GM12878 (cell line): ENCODE measurements around the gene MALRD1. TPM values are rescaled to one million over a fixed set of nuclear protein-coding genes. Genes with fewer than 3 reads are reported as not detected.

Experiments
- ATAC-seq: fragments of 200-7000 bp; cut with Tn5 transposase; 3 replicates; pipeline ENCODE4 v1.9.1; 2020; ENCODE audit warnings: mild to moderate bottlenecking, moderate library complexity
- BruUV-seq: library from RNA; stranded (reverse); fragments of 400-500 nt; replicated peaks from 2 replicates; lab custom pipeline; 2021; lab: Mats Ljungman, UMichigan
- CTCF ChIA-PET: fragments of 300-600 bp; sonication (Branson Sonifier 250); formaldehyde crosslinking; extraction: SDS; loops from one replicate; lab custom pipeline; 2021; ENCODE audit warnings: inconsistent platforms; lab: Yijun Ruan, JAX
- POLR2A ChIA-PET: fragments of 350-600 bp; formaldehyde crosslinking; extraction: SDS; loops from one replicate; lab custom pipeline; 2021; ENCODE audit warnings: inconsistent platforms; lab: Charles Lee
- RAD21 ChIA-PET: fragments of 300-600 bp; sonication (Branson Sonifier 250); formaldehyde crosslinking; loops from one replicate; lab custom pipeline; 2023; ENCODE audit warnings: antibody characterized with exemption; ENCODE audit not compliant: unreplicated experiment; lab: Charles Lee
- SMC1A ChIA-PET: fragments of 300-600 bp; sonication (Branson Sonifier 250); formaldehyde crosslinking; loops from one replicate; lab custom pipeline; 2023; ENCODE audit not compliant: unreplicated experiment, uncharacterized antibody; lab: Charles Lee
- DNase-seq: peaks from one replicate; pipeline ENCODE4 v3.0.0-alpha.2; 2011; ENCODE audit warnings: low read depth, low spot score
- FAIRE-seq: peaks from 3 replicates; lab custom pipeline; 2011; peaks lifted over from hg19 to GRCh38; lab: Jason Lieb, UNC
- H2AFZ ChIP-seq: 2 replicates; pipeline ENCODE4 v1.6.0; 2011; ENCODE audit warnings: low read depth, low read length, control low read depth; ENCODE audit not compliant: control insufficient read depth
- H3K27ac ChIP-seq: 2 replicates; pipeline ENCODE4 v1.5.1; 2011; ENCODE audit warnings: control low read depth; ENCODE audit not compliant: control insufficient read depth, insufficient read depth
- H3K27me3 ChIP-seq, 2 experiments: replicated peaks in 1 of 2; 2 replicates each; pipeline versions ENCODE4 v1.6.0 to v1.6.1; 2011; ENCODE audit warnings: low read length in 1 of 2; ENCODE audit not compliant: control insufficient read depth in 2 of 2, insufficient read depth in 2 of 2
- H3K36me3 ChIP-seq, 2 experiments: 2 replicates each; pipeline ENCODE4 v1.5.1; 2011; ENCODE audit warnings: low read length in 1 of 2; ENCODE audit not compliant: control insufficient read depth in 2 of 2, insufficient read depth in 2 of 2
- H3K4me1 ChIP-seq: 2 replicates; pipeline ENCODE4 v1.6.1; 2011; ENCODE audit warnings: mild to moderate bottlenecking, low read length, moderate library complexity, mixed read lengths; ENCODE audit not compliant: control insufficient read depth, insufficient read depth
- H3K4me2 ChIP-seq: 2 replicates; pipeline ENCODE4 v1.6.0; 2011; ENCODE audit warnings: control low read depth; ENCODE audit not compliant: control insufficient read depth, insufficient read depth
- H3K4me3 ChIP-seq: fragments of 200-600 bp; sonication (generic); 2 replicates; pipeline ENCODE4 v1.5.1; 2016
- H3K79me2 ChIP-seq: 2 replicates; pipeline ENCODE4 v1.6.0; 2011; ENCODE audit warnings: low read length; ENCODE audit not compliant: control insufficient read depth, insufficient read depth
- H3K9ac ChIP-seq: 2 replicates; pipeline ENCODE4 v1.8.0; 2011; ENCODE audit warnings: low read length, control low read depth, mixed read lengths; ENCODE audit not compliant: control insufficient read depth, insufficient read depth
- H3K9me3 ChIP-seq: replicated peaks from 3 replicates; pipeline ENCODE4 v1.5.1; 2011; ENCODE audit warnings: mild to moderate bottlenecking, low read length; ENCODE audit not compliant: control insufficient read depth, insufficient read depth
- H4K20me1 ChIP-seq: 2 replicates; pipeline ENCODE4 v1.6.0; 2011; ENCODE audit not compliant: control insufficient read depth, insufficient read depth
- HDGF ChIP-seq: fragments of 450-650 bp; IDR thresholded peaks from 2 replicates; pipeline ENCODE4 v1.6.1; 2016; ENCODE audit warnings: antibody characterized with exemption
- MTA2 ChIP-seq: fragments of 450-650 bp; IDR thresholded peaks from 2 replicates; pipeline ENCODE4 v1.6.1; 2016; ENCODE audit warnings: low read depth, mild to moderate bottlenecking, moderate library complexity
- RELA ChIP-seq: fragments of 450-650 bp; IDR thresholded peaks from 2 replicates; pipeline ENCODE4 v1.8.0; 2014; ENCODE audit warnings: borderline replicate concordance; ENCODE audit not compliant: partially characterized antibody
- SREBF2 ChIP-seq: IDR thresholded peaks from 2 replicates; pipeline ENCODE4 v1.6.1; 2012; ENCODE audit warnings: mild to moderate bottlenecking, low read length
- STAT1 ChIP-seq: fragments of 450-650 bp; conservative IDR thresholded peaks from 2 replicates; pipeline ENCODE4 v1.6.1; 2014; ENCODE audit warnings: antibody characterized with exemption, mild to moderate bottlenecking
- TAF1 ChIP-seq: IDR thresholded peaks from 2 replicates; pipeline ENCODE4 v1.6.1; 2011; ENCODE audit warnings: mild to moderate bottlenecking, low read depth, low read length, borderline replicate concordance
- TARDBP ChIP-seq: IDR thresholded peaks from 2 replicates; pipeline ENCODE4 v1.6.1; 2016; ENCODE audit warnings: borderline replicate concordance
- TCF12 ChIP-seq: IDR thresholded peaks from 2 replicates; pipeline ENCODE4 v1.6.1; 2011; ENCODE audit warnings: low read depth, mild to moderate bottlenecking, low read length
- ZNF384 ChIP-seq: IDR thresholded peaks from 2 replicates; pipeline ENCODE4 v1.6.1; 2012; ENCODE audit warnings: low read depth, mild to moderate bottlenecking, low read length, improper control_type of control experiment, borderline replicate concordance
- ZNF622 ChIP-seq: fragments of 450-650 bp; IDR thresholded peaks from 2 replicates; pipeline ENCODE4 v1.6.1; 2017; ENCODE audit warnings: mild to moderate bottlenecking, inconsistent platforms
- ZSCAN29 ChIP-seq: fragments of 450-650 bp; IDR thresholded peaks from 2 replicates; pipeline ENCODE4 v1.6.1; 2017; ENCODE audit warnings: mild to moderate bottlenecking, moderate library complexity
- in situ Hi-C: fragments of 300-500 bp; cut with MboI; formaldehyde crosslinking; loops from 9 replicates; pipeline ENCODE4 v1.14.3; 2018; ENCODE audit warnings: mixed read lengths
- intact Hi-C: fragments of 100-400 bp; cut with micrococcal nuclease; formaldehyde crosslinking; loops from one replicate; pipeline ENCODE4 v1.14.2; 2022; ENCODE audit not compliant: unreplicated experiment
- polyA plus RNA-seq, 11 experiments: library from polyadenylated mRNA; depleted of rRNA in 4 of 11; unstranded in 6 of 11; stranded (reverse) in 5 of 11; fragments of >200 nt; fragmentation: Nextera tagmentation in 4 of 11; fragmentation: Illumina TruSeq in 1 of 11; extraction: Ambion mirVana in 4 of 11; extraction: Trizol in 1 of 11; gene quantifications; 1 replicate in 1 of 11; 2 replicates in 10 of 11; pipeline versions ENCODE4 v1.2.1 to v1.2.3, GENCODE V29; 2011 to 2016; ENCODE audit warnings: inconsistent platforms in 2 of 11, missing spikeins in 2 of 11, low read depth in 1 of 11
- total RNA-seq, 4 experiments: library from RNA; depleted of rRNA in 3 of 4; stranded (reverse); fragments of >200 nt in 3 of 4; fragmentation: Illumina TruSeq in 1 of 4; extraction: Trizol in 1 of 4; gene quantifications; 2 replicates each; pipeline versions ENCODE4 v1.2.1 to v1.2.3, GENCODE V29; 2013 to 2021
- TF ChIP-seq, protein P1 (sequence below): IDR thresholded peaks from 2 replicates; pipeline ENCODE4 v1.6.1; 2012; ENCODE audit warnings: mild to moderate bottlenecking, low read depth, low read length
- TF ChIP-seq, protein P2 (sequence below): fragments of 450-650 bp; IDR thresholded peaks from 2 replicates; pipeline ENCODE4 v1.6.1; 2017; ENCODE audit warnings: mild to moderate bottlenecking, moderate library complexity
- TF ChIP-seq, protein P3 (sequence below): fragments of 450-650 bp; formaldehyde crosslinking; IDR thresholded peaks from 2 replicates; pipeline ENCODE4 v1.4.0; 2022; ENCODE audit warnings: mild to moderate bottlenecking, moderate library complexity
- TF ChIP-seq, protein P4 (sequence below): IDR thresholded peaks from 2 replicates; pipeline ENCODE4 v1.6.1; 2012; ENCODE audit warnings: low read depth, low read length, improper control_type of control experiment

The MALRD1 gene
- total and polyA plus RNA-seq, 10 of the 15 experiments (the other 5 are each of a cell fraction or from before 2014, with no cell fraction given): 0.12 to 6.6 (median 0.26) TPM; not detected in 2

DNA sequence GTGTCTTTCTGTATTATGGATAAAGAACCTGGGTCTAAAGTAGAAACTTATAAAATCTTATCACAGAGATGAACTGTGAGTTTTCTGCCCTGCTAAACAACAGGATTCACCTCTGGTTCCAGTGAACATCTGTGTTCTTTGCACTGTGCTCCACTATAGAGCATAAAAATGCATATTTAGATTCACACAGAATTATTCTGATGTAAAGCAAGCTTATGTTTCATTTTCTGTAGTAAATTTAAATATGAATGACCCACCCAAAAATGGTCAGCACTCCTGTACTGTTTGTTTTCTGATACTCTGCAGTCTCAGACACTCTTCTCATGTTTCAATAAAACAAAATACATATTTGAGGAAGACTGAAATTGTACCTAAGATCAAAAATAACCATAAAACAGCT is 563.2 kb downstream of the MALRD1 start:
- ATAC-seq (no peak), FAIRE-seq (no peak), DNase-seq (no peak)
- RAD21 ChIA-PET: no interaction called here
- BruUV-seq: no TSS peak
- H3K4me2 ChIP-seq: no peak overlapping the region
- in situ Hi-C loops: no loop called here
- no peaks in the 10 kb centered on the region for H4K20me1 ChIP-seq
- CTCF ChIA-PET: no interaction called here
- SMC1A ChIA-PET: no interaction called here
- H2AFZ ChIP-seq: no peak overlapping the region
- H3K36me3 ChIP-seq: no peaks in the 10 kb centered on the region
- H3K9me3 ChIP-seq: no peaks in the 10 kb centered on the region; the same call in 2 of the 3 replicates
- no peak overlapping the region for H3K9ac ChIP-seq
- intact Hi-C loops: no loop called here
- H3K79me2 ChIP-seq: no peaks in the 10 kb centered on the region
- H3K4me3 ChIP-seq: no peak overlapping the region
- H3K4me1 ChIP-seq: no peaks in the 10 kb centered on the region
- H3K27ac ChIP-seq: no peak overlapping the region
- no peaks in the 10 kb centered on the region for H3K27me3 ChIP-seq
- POLR2A ChIA-PET: no interaction called here
- TF ChIP-seq ZNF622: no peak
- TF ChIP-seq ZNF384: no peak
- no peak for TF ChIP-seq TAF1
- no peak for TF ChIP-seq ZSCAN29
- TF ChIP-seq, protein P1, sequence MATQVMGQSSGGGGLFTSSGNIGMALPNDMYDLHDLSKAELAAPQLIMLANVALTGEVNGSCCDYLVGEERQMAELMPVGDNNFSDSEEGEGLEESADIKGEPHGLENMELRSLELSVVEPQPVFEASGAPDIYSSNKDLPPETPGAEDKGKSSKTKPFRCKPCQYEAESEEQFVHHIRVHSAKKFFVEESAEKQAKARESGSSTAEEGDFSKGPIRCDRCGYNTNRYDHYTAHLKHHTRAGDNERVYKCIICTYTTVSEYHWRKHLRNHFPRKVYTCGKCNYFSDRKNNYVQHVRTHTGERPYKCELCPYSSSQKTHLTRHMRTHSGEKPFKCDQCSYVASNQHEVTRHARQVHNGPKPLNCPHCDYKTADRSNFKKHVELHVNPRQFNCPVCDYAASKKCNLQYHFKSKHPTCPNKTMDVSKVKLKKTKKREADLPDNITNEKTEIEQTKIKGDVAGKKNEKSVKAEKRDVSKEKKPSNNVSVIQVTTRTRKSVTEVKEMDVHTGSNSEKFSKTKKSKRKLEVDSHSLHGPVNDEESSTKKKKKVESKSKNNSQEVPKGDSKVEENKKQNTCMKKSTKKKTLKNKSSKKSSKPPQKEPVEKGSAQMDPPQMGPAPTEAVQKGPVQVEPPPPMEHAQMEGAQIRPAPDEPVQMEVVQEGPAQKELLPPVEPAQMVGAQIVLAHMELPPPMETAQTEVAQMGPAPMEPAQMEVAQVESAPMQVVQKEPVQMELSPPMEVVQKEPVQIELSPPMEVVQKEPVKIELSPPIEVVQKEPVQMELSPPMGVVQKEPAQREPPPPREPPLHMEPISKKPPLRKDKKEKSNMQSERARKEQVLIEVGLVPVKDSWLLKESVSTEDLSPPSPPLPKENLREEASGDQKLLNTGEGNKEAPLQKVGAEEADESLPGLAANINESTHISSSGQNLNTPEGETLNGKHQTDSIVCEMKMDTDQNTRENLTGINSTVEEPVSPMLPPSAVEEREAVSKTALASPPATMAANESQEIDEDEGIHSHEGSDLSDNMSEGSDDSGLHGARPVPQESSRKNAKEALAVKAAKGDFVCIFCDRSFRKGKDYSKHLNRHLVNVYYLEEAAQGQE: no peak
- TF ChIP-seq, protein P2, sequence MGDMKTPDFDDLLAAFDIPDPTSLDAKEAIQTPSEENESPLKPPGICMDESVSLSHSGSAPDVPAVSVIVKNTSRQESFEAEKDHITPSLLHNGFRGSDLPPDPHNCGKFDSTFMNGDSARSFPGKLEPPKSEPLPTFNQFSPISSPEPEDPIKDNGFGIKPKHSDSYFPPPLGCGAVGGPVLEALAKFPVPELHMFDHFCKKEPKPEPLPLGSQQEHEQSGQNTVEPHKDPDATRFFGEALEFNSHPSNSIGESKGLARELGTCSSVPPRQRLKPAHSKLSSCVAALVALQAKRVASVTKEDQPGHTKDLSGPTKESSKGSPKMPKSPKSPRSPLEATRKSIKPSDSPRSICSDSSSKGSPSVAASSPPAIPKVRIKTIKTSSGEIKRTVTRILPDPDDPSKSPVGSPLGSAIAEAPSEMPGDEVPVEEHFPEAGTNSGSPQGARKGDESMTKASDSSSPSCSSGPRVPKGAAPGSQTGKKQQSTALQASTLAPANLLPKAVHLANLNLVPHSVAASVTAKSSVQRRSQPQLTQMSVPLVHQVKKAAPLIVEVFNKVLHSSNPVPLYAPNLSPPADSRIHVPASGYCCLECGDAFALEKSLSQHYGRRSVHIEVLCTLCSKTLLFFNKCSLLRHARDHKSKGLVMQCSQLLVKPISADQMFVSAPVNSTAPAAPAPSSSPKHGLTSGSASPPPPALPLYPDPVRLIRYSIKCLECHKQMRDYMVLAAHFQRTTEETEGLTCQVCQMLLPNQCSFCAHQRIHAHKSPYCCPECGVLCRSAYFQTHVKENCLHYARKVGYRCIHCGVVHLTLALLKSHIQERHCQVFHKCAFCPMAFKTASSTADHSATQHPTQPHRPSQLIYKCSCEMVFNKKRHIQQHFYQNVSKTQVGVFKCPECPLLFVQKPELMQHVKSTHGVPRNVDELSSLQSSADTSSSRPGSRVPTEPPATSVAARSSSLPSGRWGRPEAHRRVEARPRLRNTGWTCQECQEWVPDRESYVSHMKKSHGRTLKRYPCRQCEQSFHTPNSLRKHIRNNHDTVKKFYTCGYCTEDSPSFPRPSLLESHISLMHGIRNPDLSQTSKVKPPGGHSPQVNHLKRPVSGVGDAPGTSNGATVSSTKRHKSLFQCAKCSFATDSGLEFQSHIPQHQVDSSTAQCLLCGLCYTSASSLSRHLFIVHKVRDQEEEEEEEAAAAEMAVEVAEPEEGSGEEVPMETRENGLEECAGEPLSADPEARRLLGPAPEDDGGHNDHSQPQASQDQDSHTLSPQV: no peak
- no peak for TF ChIP-seq RELA
- no peak for TF ChIP-seq MTA2
- no peak for TF ChIP-seq STAT1
- TF ChIP-seq, protein P3, sequence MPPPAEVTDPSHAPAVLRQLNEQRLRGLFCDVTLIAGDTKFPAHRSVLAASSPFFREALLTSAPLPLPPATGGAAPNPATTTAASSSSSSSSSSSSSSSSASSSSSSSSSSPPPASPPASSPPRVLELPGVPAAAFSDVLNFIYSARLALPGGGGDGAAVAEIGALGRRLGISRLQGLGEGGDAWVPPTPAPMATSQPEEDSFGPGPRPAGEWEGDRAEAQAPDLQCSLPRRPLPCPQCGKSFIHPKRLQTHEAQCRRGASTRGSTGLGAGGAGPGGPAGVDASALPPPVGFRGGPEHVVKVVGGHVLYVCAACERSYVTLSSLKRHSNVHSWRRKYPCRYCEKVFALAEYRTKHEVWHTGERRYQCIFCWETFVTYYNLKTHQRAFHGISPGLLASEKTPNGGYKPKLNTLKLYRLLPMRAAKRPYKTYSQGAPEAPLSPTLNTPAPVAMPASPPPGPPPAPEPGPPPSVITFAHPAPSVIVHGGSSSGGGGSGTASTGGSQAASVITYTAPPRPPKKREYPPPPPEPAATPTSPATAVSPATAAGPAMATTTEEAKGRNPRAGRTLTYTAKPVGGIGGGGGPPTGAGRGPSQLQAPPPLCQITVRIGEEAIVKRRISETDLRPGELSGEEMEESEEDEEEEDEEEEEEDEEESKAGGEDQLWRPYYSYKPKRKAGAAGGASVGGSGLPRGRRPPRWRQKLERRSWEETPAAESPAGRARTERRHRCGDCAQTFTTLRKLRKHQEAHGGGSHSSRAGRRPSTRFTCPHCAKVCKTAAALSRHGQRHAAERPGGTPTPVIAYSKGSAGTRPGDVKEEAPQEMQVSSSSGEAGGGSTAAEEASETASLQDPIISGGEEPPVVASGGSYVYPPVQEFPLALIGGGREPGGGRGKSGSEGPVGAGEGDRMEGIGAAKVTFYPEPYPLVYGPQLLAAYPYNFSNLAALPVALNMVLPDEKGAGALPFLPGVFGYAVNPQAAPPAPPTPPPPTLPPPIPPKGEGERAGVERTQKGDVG (CRISPR knock-in tag): no peak
- TF ChIP-seq HDGF: no peak
- no peak for TF ChIP-seq TARDBP
- TF ChIP-seq, protein P4, sequence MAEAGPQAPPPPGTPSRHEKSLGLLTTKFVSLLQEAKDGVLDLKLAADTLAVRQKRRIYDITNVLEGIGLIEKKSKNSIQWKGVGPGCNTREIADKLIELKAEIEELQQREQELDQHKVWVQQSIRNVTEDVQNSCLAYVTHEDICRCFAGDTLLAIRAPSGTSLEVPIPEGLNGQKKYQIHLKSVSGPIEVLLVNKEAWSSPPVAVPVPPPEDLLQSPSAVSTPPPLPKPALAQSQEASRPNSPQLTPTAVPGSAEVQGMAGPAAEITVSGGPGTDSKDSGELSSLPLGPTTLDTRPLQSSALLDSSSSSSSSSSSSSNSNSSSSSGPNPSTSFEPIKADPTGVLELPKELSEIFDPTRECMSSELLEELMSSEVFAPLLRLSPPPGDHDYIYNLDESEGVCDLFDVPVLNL: no peak
- no peak for TF ChIP-seq TCF12
- no peak for TF ChIP-seq SREBF2
